OCI-LY7 (cell line): ENCODE measurements around the gene GPLD1. TPM values are rescaled to one million over a fixed set of nuclear protein-coding genes. Genes with fewer than 3 reads are reported as not detected.

ENCODE experiments used
- BruUV-seq: library from RNA; stranded (reverse); fragments of 400-500 nt; replicated peaks from 2 replicates; lab custom pipeline; 2021; lab: Mats Ljungman, UMichigan
- CTCF ChIA-PET: fragments of 300-600 bp; sonication (Branson Sonifier 250); formaldehyde crosslinking; loops from one replicate; lab custom pipeline; 2022; ENCODE audit warnings: antibody characterized with exemption; ENCODE audit not compliant: unreplicated experiment; lab: Charles Lee
- POLR2A ChIA-PET: fragments of 300-600 bp; sonication (Branson Sonifier 250); formaldehyde crosslinking; loops from one replicate; lab custom pipeline; 2022; ENCODE audit warnings: antibody characterized with exemption; lab: Charles Lee
- DNase-seq: peaks from one replicate; pipeline ENCODE4 v3.0.0-alpha.2; 2015; ENCODE audit warnings: low spot score
- H2AFZ ChIP-seq: fragments of 200-600 bp; sonication (generic), shearing (Covaris generic); 2 replicates; pipeline ENCODE4 v1.6.1; 2014; ENCODE audit warnings: mild to moderate bottlenecking, antibody characterized with exemption, low read length, moderate library complexity
- H3K27ac ChIP-seq: fragments of 200-600 bp; sonication (generic); 2 replicates; pipeline ENCODE4 v1.5.1; 2014; ENCODE audit warnings: mixed run types, low read depth, mild to moderate bottlenecking, moderate library complexity, low read length, inconsistent platforms; ENCODE audit not compliant: poor library complexity, severe bottlenecking
- H3K36me3 ChIP-seq: fragments of 200-600 bp; sonication (generic); 2 replicates; pipeline ENCODE4 v1.6.1; 2014; ENCODE audit warnings: mild to moderate bottlenecking, antibody characterized with exemption, low read length, moderate library complexity, mixed read lengths; ENCODE audit not compliant: insufficient read depth
- H3K4me1 ChIP-seq: fragments of 200-600 bp; sonication (generic); 2 replicates; pipeline ENCODE4 v1.5.1; 2014; ENCODE audit warnings: mild to moderate bottlenecking, low read length; ENCODE audit not compliant: insufficient read depth, poor library complexity, severe bottlenecking
- H3K4me2 ChIP-seq: fragments of 200-600 bp; sonication (generic); 2 replicates; pipeline ENCODE4 v1.6.1; 2014; ENCODE audit warnings: mild to moderate bottlenecking, low read length
- H3K4me3 ChIP-seq: fragments of 200-600 bp; sonication (generic); 2 replicates; pipeline ENCODE4 v1.5.1; 2014; ENCODE audit warnings: mild to moderate bottlenecking, low read depth, low read length; ENCODE audit not compliant: poor library complexity, severe bottlenecking
- H3K79me2 ChIP-seq: fragments of 200-600 bp; sonication (generic); 2 replicates; pipeline ENCODE4 v1.6.1; 2016; ENCODE audit warnings: low read depth, mild to moderate bottlenecking, low read length, moderate library complexity, mixed read lengths; ENCODE audit not compliant: insufficient read depth
- H3K9me2 ChIP-seq: fragments of 200-600 bp; sonication (generic); 2 replicates; pipeline ENCODE4 v1.6.1; 2016; ENCODE audit warnings: mild to moderate bottlenecking, low read length, mixed read lengths; ENCODE audit not compliant: insufficient read depth
- H3K9me3 ChIP-seq: fragments of 200-600 bp; sonication (generic); 2 replicates; pipeline ENCODE4 v1.6.1; 2014; ENCODE audit warnings: mild to moderate bottlenecking, mixed run types, low read length, mixed read lengths
- H4K20me1 ChIP-seq: fragments of 200-600 bp; sonication (generic); 2 replicates; pipeline ENCODE4 v1.6.1; 2014; ENCODE audit warnings: mild to moderate bottlenecking, antibody characterized with exemption, low read length, moderate library complexity, mixed read lengths; ENCODE audit not compliant: insufficient read depth
- EZH2phosphoT487 ChIP-seq: fragments of 200-600 bp; sonication (generic); IDR thresholded peaks from 2 replicates; pipeline ENCODE4 v1.6.1; 2018; ENCODE audit warnings: low read depth, borderline replicate concordance, mild to moderate bottlenecking, mixed run types, antibody characterized with exemption, low read length, moderate library complexity, mixed read lengths
- intact Hi-C: fragments of 100-400 bp; cut with micrococcal nuclease; formaldehyde crosslinking; loops from one replicate; pipeline ENCODE4 v1.10.0; 2022; ENCODE audit not compliant: unreplicated experiment
- total RNA-seq, 2 experiments: library from RNA; depleted of rRNA in 1 of 2; stranded (reverse); fragments of >200 nt in 1 of 2; shearing (Covaris generic) in 1 of 2; gene quantifications; 2 replicates each; pipeline ENCODE4 v1.2.3, GENCODE V29; 2014 to 2022
- TF ChIP-seq, protein P1 (sequence below): fragments of 200-600 bp; sonication (generic); conservative IDR thresholded peaks from 2 replicates; pipeline ENCODE4 v1.5.1; 2014; ENCODE audit warnings: mild to moderate bottlenecking, antibody characterized with exemption, low read length, moderate library complexity, mixed read lengths

The GPLD1 gene
- total RNA-seq, 2 experiments from 2014 or later: 55.6 to 60.7 TPM

DNA sequence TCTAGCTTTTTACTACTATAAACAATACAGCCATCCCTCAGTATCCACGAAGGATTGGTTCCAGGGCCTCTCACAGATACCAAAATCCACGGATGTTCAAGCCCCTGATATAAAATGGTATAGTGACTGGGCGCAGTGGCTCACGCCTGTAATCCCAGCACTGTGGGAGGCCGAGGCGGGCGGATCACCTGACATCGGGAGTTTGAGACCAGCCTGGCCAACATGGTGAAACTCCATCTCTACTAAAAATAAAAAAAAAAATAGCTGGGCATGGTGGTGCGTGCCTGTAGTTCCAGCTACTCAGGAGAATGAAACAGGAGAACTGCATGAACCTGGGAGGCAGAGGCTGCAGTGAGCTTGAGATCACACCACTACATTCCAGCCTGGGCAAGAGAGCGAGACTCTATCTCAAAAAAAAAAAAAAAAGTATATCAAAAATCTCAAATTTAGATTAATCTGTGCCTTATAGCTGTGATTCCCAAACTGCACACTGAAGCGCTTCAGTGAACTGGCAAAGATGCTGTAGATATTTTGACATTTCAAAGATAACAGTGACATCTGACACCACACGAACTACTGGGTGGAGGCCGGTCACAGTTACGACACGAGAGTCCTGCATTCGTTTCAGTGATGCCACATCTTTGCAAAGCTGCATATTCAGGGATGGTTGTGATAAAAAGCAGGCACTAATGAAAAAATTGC is 48.3 kb downstream of the GPLD1 start:
- no TSS peak for BruUV-seq

GRCh38 chr6:24439858-24440539 is 49.4 kb downstream of the GPLD1 start:
- TF ChIP-seq EZH2phosphoT487: no peak
- TF ChIP-seq, protein P1, sequence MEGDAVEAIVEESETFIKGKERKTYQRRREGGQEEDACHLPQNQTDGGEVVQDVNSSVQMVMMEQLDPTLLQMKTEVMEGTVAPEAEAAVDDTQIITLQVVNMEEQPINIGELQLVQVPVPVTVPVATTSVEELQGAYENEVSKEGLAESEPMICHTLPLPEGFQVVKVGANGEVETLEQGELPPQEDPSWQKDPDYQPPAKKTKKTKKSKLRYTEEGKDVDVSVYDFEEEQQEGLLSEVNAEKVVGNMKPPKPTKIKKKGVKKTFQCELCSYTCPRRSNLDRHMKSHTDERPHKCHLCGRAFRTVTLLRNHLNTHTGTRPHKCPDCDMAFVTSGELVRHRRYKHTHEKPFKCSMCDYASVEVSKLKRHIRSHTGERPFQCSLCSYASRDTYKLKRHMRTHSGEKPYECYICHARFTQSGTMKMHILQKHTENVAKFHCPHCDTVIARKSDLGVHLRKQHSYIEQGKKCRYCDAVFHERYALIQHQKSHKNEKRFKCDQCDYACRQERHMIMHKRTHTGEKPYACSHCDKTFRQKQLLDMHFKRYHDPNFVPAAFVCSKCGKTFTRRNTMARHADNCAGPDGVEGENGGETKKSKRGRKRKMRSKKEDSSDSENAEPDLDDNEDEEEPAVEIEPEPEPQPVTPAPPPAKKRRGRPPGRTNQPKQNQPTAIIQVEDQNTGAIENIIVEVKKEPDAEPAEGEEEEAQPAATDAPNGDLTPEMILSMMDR: no peak
- BruUV-seq: no TSS peak
- H3K4me3 ChIP-seq: no peak overlapping the region
- H4K20me1 ChIP-seq: no peaks in the 10 kb centered on the region
- peak; percentile 51 for DNase-seq
- peaks cover 64% of the 10 kb centered on the region for H3K36me3 ChIP-seq
- H3K27ac ChIP-seq: peak overlapping the region; percentile 53
- H3K4me1 ChIP-seq: peaks cover 12% of the 10 kb centered on the region
- peak overlapping the region; percentile 14; the same call in 1 of the 2 replicates for H3K4me2 ChIP-seq
- POLR2A ChIA-PET: interaction anchor here (0.6 kb wide), 3 partner anchors 19 to 56 kb away, joined by 3 to 5 read pairs (median 4); no protein-coding TSS in a partner anchor
- intact Hi-C loops: no loop called here
- H3K79me2 ChIP-seq: no peaks in the 10 kb centered on the region
- H3K9me2 ChIP-seq: no peaks in the 10 kb centered on the region
- CTCF ChIA-PET: no interaction called here
- no peak overlapping the region for H2AFZ ChIP-seq
- no peaks in the 10 kb centered on the region for H3K9me3 ChIP-seq

More for the DNA sequence above, 48.3 kb downstream of the GPLD1 start:
- no peak overlapping the region for H2AFZ ChIP-seq
- DNase-seq: no peak
- intact Hi-C loops: no loop called here
- H3K4me2 ChIP-seq: no peak overlapping the region
- H3K4me1 ChIP-seq: peaks cover 12% of the 10 kb centered on the region
- ChIA-PET CTCF (no interaction called here), POLR2A (interaction anchor here (1.0 kb wide), 1 partner anchor 21 kb away, joined by 4 read pairs; no protein-coding TSS in a partner anchor)
- no peaks in the 10 kb centered on the region for H3K9me2 ChIP-seq
- no peak overlapping the region for H3K4me3 ChIP-seq
- H3K27ac ChIP-seq: no peak overlapping the region
- peaks cover 71% of the 10 kb centered on the region for H3K36me3 ChIP-seq
- no peaks in the 10 kb centered on the region for H4K20me1 ChIP-seq
- H3K9me3 ChIP-seq: no peaks in the 10 kb centered on the region
- no peaks in the 10 kb centered on the region for H3K79me2 ChIP-seq
- TF ChIP-seq, protein P1: no peak
- TF ChIP-seq EZH2phosphoT487: no peak

DNA sequence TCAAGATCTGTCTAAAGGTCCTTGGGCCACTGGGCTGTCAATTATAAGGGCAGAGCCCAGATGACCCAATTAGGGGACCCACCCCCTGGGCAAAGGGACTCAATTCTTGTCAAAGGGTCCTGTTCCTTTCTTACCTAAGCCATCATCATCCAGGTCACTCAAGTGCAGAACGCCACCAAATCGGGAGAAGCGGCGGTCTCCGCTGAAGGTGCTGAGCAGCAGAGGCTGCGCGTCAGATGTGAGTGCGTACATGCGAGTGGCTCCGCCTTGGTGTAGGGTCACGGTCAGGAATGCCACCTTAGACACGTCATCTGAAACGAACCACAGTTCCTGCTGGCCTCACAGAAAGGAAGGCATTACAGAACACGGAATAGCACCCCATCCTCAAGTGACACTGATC is 52.4 kb downstream of the GPLD1 start:
- H3K9me3 ChIP-seq: no peaks in the 10 kb centered on the region
- no peaks in the 10 kb centered on the region for H4K20me1 ChIP-seq
- intact Hi-C loops: no loop called here
- H3K4me3 ChIP-seq: no peak overlapping the region
- no TSS peak for BruUV-seq
- H3K9me2 ChIP-seq: no peaks in the 10 kb centered on the region
- ChIA-PET CTCF (no interaction called here), POLR2A (interaction anchor here (0.6 kb wide), 1 partner anchor 248 kb away, joined by 4 read pairs; no protein-coding TSS in a partner anchor)
- no peak overlapping the region for H2AFZ ChIP-seq
- no peak overlapping the region for H3K4me2 ChIP-seq
- DNase-seq: no peak
- peaks cover 12% of the 10 kb centered on the region for H3K4me1 ChIP-seq
- H3K79me2 ChIP-seq: no peaks in the 10 kb centered on the region
- TF ChIP-seq EZH2phosphoT487: no peak
- TF ChIP-seq, protein P1: no peak
- peaks cover 63% of the 10 kb centered on the region for H3K36me3 ChIP-seq
- H3K27ac ChIP-seq: no peak overlapping the region
